GM19035 (cell line): ENCODE measurements around the gene PHLDB1.
"Not testable (repeated sequence)": the region's sequence is repeated elsewhere in the genome, so short reads cannot be mapped to it uniquely, and the experiment has no call there.

Source experiments
- ATAC-seq: cut with Tn5 transposase; IDR thresholded peaks from one replicate; pipeline ENCODE4 v1.9.1; 2021; ENCODE audit not compliant: unreplicated experiment

Gene PHLDB1

DNA sequence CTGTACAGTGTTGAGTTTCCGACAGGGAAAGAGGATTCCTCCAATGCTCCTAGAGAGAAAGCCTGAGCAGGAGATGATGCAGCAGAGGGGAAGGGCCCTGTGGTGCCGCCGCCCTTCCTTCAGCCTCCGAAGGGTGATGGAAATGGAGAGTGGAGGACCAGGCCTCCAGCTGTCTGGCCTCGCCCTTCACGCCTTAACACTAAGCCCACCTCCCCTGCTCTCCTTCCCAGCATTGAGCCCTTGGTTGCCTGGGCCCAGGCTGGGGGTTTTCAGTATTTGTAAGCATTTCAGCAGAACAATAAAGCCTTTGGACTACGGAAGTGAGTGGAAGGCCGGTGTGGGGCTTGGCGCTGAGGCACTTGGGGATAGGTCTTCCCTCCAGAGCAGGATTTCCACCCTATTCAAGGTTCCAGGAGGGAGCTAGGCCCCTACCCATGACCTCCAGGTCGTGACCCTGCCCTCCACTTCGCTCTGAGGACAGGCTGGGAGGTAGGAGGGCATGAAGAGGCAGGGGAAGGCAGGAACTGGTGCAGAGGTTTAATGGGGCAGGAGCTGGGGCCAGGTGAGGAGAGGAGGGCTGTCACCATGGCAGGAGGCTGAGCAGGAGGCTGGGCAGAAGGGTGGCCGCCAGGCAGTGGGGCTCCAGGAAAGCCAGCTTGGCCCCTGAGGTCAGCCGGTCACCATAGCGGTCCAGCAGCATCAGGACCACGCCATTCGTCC lies 50.5 kb downstream of the PHLDB1 start:
- no peak for ATAC-seq

DNA sequence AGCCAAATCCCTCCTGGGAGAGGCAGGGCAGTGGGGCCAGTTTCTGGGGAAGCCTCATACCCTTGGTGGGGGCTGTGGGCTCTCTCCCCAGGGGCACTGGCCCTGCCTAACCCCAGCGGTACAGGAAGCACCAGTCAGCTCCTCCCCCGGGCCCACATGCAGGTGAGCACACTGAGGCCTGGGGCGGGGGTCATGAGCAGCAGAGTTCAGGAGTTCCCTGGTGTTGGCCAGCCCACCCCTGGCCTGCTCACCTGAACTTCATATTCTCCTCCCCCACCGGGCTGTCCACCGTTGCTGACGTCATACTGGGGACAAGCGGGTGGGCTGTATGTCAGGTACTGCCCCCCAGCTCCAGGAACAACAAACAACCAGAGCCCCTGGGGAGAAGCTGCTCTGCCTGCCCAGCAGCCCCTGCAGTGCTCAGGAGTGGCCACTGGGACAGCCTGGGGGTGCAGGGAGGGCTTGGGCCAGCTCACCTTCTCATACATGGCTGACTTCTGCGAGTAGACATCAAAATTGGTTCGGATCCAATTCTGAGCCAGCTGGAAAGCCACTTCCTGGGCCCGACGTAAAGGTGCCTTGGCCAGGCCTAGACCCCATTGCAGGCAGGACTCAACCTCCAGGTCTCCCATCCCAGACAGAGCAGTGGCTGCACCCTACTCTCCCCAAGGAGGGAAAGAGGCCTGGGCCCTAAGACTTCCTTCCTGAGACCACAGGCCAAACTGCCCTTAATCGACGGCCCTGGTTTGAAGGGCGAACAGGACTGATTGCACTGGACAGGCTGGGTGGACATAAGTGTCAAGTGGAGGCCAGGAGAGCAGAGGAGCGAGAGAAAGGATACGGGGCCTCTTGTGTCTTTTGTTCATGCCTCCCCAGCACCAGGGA lies 51.3 kb downstream of the PHLDB1 start:
- no peak for ATAC-seq

DNA sequence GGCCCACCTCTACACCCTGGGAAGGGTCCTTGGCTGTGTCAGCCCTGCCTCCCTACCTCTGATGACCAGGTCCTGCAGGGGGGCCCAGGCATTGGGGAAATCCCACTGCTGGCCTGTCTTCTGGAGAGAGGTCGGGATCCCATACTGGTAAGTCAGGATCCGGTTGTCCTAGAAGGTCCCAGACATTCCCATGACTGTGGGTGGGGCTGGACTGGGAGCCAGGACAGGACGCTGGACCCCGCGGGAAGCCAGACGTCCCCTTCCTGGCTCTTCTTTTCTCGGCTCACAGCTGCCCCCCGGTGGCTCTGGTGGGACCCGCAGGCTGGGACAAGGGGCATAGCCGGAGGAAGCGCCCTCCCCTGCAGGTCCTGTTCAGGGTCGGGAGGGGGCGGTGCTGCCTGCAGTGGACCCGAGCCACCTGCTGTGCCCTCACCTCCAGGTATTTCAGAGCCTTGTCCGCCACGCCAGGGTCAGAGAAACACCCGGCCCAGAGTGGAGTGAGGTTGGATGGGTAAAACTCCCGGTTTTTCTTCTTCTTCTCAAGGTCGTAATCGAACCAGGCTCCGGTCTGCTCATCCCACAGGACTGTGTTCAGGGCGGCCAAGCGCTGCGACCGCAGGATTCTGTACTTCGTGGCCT lies 52.0 kb downstream of the PHLDB1 start:
- ATAC-seq = no peak

DNA sequence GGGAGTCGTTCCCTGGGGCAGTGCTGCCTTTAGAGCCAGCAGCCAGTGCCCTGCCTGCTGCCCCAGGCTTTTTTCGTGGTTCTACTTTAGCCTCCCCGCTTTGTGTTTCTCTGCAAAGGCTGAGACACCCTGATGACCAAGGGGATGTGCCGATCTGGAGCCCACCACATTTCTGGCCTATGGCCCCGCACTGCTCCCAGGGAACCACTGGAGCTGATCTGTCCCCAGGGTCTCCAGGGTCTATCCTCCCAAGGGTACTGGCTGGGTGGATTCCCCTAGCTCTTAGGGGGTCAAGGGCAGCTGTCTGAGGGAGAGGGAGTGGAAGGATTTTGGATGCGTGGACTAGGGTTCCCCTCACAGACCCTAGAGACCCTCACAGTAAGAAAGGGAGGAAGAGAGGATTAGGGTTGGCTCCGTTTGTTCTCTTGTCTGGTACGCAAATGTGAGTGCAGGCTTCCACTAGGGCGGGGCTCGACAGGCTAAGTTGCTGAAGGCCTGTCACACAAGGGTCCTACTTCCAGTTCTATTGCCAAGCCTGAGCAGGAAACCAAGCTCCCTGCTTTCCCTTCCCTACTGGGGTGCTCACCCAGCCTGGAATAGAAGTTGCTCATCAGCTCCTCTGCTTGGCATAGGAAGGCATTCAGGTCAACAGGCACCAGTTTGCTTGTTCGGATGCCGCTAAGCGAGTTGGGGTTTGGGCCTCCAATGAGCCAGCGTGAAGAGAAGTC lies 52.7 kb downstream of the PHLDB1 start:
- ATAC-seq = no peak

DNA sequence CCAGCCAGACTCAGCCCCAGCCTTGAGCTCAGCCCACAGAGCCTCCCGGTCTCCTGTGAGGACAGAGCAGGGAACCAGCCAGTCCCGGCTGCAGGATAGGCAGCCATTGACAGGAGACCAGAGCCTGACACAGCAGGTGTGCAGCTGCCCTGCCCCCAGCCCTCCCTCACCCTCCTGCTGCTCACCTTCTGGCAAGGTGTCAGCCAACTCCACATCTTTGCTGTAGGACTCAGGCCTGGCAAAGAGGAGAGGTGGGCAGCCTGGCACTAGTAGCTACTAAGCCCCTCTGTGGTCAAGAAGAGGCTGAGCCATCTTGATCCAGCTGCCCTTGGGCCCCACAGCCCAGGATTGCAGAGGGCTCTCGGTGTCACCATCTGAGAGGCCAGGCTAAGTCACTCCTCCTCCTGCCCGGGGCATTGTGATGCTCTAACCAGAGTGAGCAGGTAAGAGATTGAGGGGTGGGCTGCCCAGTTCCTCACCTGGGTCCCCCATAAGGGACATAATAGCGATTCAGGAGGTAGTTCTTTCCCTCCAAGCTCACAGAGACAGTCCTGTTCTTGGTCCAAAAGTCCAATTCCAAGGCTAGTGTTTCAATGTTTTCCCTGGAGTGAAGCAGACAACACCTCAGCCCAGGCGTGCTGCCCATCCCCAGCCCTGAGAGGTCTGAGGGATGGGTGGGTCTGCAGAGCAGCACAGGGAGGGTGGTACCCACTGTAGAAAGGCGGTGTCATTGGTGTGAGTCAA lies 53.4 kb downstream of the PHLDB1 start:
- ATAC-seq = no peak

DNA sequence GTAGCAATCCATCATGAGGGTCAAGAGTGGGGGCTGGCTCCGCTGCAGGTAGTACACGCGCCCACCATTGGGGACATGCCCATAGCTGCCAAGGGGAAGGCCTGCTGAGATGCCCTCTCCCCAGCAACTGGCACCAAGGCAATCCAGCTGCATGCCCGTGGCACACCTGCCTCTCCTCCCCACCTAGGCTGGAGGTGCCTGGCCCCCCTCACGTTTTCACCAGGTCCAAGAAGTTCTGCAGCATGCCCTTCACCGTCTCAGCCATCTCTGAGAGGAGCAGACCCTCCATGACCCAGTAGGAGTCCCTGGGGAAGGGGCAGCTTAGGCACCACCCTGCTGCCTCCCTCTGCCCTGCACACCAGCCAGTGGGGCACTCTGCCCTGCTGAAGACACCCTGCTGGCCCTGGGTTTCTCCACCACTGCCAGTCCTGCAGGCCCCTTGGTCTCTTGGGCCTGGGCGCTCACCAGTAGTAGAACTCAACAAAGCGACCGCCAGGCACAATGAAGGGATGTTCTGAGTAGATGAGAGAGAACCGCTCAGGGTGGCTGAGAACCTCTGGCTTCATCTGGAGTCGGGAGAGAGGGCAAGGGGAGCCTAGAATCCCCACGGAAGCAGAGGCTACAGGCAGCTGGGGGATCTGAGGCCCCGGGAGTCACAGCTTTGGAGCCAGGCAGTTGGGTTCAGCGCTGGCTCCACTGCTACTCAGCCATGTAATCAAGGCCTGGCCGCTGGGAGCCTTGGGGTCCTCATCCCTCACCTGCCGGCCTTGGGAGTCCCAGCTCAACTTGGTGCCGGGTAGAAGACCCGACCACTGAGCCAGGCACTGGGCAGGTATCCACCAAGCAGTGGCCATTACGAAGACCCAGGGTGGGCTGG lies 54.2 kb downstream of the PHLDB1 start:
- no peak for ATAC-seq

DNA sequence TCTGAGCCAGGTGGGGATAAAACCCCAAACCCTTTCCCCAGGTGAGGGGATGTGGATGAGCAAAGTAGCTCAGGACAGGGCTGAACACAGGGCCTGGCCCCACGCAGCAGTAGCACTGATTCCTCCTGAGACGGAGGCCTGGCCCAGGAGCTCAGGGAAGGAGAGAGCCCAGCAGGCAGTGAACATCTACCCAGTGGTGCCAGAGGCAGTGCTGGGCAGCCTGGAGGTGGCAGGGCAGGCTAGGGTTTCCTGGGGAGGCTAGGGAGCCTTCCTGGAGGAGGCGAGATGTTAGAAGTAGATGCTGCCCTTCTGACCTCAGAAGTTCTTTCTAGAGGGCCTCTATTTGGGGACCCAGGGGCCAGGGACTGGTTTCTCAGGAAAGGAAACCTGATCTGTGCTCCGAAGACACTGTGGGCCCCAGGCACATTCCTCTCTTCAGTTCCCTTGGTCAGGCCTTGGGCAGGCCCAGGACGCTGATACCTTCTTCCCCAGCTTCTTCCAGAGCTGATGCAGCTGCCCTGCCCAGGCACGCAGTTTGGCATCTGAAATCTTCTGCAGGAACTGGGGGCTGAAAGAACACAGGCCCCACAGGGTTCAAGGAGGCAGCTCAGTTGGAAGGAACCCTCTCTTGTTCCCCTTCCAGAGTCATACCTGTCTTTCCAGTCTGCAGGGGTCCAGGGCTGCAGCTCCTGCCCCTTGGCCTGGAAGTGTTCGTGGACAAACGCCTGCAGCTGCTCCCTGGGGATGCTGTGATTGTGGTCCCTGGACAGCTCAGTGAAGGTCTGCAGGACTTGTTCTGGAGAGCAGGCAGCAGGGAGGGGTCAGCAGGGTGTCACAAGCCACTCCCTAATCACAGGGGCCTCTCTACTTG lies 55.2 kb downstream of the PHLDB1 start:
- no peak for ATAC-seq

DNA sequence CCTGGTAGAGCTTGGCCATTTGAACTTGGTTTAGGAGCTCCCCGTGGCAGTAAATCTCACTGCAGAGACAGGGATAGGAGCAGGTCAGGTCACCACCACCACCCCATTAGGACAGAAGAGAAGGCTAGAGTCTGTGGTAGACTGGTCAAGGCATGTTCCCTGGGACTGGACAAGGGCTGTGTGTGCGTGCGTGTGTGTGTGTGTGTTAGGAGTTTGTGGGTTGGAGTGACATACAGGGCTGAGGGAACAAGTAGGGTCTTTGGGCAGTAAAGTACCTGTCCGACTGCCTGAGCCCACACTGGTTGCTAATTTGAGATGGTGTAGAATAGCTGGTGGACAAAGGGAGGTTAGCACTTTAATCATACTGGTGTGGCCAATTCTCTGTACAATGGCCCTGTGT lies 56.0 kb downstream of the PHLDB1 start:
- no peak for ATAC-seq

DNA sequence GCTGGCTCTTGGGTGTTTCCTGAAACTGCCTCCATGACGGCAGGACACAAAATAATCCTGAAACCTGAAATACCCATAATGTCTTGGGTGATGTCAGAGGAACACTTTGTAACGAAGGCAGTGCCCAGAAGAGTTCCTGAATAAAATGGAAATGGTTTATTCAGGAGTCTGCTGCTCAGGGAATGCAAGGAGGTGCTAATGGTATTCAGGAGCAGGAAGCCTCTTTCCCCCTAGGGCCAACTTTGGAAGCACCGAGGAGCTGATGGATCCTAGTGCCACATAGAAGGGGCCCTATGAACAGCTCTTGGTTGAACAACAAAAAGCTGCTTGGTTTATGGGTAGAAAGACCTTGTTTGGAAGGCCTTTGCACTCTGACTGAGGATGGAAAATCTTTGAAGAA lies 56.5 kb downstream of the PHLDB1 start:
- no peak for ATAC-seq

DNA sequence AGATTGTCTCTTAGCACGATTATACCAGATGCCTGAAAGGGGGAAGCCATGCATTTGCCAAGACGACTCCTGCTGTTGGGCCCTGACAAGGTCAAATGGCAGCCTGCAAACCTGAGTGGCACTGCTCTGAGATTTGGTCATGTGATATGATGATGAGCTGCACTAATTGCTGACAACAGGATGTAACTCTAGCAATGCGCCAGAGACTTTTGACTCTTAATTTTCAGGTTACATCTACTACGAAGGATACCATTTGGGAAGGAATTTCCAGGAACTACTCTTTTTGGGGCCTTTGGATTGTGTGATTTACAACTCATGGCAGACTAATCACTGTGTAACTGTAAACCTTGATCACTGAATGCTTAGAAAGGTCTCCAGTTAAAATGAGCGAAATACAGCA lies 59.0 kb downstream of the PHLDB1 start:
- ATAC-seq = no peak

DNA sequence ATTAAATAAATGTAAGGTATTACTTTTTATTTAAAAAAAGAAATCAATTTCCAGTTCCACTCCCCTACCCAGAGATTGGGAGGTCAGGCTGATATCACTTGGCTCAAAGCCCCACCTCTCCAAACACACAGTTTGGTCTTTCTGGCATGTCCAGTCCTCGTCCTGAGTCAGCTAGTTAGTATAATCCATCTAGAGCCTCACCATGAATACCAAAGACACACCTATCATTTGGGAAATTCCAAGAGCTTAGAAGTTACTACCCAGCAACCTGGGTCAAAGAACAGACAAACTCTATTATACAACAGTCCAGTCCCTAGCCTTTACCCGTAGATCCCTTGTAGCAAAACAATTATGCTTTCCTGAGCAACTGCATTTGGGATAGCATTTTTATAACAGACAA lies 62.6 kb downstream of the PHLDB1 start:
- no peak for ATAC-seq

DNA sequence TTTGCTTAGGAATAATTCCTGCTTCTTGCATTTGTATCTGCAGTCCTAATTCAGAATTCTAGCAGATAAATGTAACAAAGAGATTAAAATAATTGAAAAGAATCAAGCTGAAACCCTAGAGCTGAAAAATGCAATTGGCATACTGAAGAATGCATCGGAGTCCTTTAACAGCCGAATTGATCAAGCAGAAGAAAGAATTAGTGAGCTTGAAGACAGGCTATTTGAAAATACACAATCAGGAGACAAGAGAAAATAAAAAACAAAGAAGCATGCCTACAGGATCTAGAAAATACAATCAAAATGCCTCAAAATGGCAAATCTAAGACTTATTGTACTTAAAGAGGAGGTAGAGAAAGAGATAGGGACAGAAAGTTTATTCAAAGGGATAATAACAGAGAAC lies 63.8 kb downstream of the PHLDB1 start:
- no peak for ATAC-seq

DNA sequence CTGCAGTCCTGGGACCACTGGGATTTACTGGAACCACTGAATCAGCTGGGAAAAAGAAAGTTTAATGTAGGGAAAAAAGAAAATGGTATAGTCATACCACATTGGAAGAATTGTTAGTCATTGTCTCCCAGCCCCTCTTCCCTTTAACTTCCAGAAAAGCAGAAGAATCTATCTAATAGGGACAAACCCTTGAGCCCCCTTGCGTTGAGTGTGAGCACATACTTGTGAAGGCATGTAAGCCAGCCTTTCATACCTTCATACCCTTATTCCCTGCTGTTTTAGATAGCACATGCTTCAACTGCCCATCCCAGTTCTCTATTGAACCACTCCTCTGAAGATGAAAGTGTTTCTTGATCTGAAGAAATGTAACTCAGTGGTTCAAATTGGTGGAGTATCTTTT lies 65.4 kb downstream of the PHLDB1 start:
- ATAC-seq = no peak

DNA sequence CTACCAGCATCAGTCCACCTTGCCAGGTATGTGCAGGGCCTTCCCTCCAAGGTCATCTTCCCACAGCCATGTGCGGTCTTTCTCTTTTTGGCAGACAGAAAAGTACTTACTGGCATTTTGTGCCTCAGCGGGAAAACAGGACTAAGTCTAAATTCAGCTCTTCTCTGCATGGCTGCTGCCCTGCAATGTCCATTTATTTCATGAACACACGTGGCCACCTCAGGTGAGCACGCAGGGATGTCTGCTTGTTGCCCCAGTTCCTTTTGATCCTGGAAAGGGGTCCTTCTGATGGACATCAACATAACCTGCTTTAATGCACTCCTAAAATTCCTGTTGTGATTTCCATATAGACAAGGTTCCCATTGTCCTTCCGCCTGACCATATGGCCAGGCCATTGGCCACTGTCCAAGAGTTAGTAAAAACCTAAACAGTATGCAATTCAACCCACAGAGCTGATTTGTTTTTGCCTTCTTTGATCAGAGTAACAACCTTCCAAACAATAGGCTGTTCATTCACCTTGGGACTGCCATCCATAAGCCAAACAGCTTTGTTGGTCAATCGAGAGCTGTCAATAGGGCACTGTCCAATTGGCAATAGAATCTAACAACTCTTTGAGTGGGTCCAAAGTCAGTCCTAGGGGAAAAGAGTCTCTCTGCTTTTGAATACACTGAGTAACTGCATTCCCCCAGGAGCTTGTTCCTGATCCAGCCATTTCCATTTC lies 66.1 kb downstream of the PHLDB1 start:
- ATAC-seq = no peak

DNA sequence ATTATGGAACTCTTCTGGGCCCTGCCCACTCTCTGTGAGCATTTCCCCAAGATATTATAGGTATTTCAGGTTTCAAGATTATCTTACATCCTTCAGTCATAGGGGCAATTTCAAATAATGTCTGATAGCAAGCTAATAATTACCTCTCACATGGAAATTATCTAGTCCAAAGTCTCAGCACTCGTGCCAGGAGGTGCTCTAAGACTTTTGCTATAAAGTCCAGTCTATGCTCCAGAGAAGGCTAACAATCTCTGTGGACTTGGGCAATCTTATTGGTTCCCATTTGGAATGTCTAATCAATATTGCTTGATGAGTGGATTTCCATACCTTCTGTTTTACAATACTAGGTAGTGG lies 66.6 kb downstream of the PHLDB1 start:
- no peak for ATAC-seq

DNA sequence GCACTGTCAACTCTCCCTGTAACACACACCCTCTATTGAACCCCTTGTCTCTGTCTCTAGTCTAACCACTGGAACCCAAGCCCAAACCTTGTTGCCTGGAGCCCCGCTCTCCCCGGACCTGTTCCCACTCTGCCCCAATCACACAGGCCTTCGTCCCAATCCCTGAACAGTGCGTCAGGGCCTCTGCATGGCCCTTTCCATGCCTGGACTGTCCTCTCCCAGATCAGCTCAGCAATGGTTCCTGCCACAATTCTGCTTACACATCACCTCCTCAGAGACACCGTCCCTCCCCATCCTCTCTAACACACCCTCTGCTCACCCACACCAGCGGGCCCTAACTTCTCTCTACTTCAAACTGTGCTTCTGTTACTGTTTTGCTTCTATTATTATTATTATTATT lies 70.6 kb downstream of the PHLDB1 start:
- no peak for ATAC-seq

DNA sequence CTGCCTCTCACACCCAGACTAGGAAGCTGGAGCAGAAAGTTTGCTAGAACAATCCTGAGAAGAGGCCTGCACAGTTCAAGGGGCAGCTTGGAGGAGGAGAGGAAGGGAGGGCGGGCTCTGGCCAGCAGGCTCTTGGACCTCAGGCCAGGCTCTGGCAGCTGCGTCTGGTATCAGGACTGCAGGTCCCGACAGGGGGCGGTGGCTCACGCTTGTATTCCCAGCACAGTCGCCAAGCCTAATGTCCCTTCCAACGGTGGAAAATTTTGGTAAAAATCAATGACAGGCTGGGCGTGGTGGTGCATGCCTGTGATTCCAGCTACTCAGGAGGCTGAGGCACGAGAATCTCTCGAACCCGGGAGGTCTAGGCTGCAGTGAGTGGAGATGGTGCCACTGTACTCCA lies 71.5 kb downstream of the PHLDB1 start:
- not testable (repeated sequence) for ATAC-seq

DNA sequence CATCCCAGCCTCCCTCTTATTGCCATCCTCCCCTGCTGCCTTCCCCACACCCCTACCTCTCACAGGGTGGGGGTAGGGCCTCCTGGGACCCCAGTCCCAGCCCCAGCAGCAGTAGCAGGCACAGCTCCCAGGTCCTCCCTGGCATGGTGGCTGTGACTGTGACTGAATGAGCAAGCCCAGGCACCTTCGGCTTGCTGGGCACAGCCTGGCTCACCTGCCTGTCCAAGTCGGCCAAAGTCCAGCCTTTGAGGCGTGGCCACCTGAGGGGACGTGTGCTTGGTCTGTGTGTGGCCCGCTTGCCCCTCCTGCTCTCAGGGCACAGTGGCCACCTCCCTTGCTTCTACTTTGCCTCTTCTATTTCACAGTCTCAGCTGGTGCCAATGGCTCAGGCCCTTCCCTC lies 72.1 kb downstream of the PHLDB1 start, which contains the start of gene TREH:
Gene TREH (minus strand): TSS at position 168 of the 400 bp plus-strand sequence. CDS start 23 bp downstream, at position 145.
- no peak for ATAC-seq
